Mesendoderm (in vitro differentiated cells): ENCODE data around the gene PCSK2.

Experiments
- DNase-seq: peaks from one replicate; pipeline ENCODE4 v3.0.0; 2013
- H2AK5ac ChIP-seq: 2 replicates; pipeline ENCODE4 v1.6.1; 2013; ENCODE audit warnings: low read length, inconsistent platforms
- H2BK120ac ChIP-seq: 2 replicates; pipeline ENCODE4 v1.6.1; 2013; ENCODE audit warnings: low read depth, mild to moderate bottlenecking, low read length, moderate library complexity, mixed read lengths
- H2BK15ac ChIP-seq: replicated peaks from 2 replicates; pipeline ENCODE4 v1.6.1; 2013; ENCODE audit warnings: low read depth, mild to moderate bottlenecking, moderate library complexity
- H2BK5ac ChIP-seq: 2 replicates; pipeline ENCODE4 v1.6.1; 2013; ENCODE audit warnings: low read length, inconsistent platforms
- H3K18ac ChIP-seq: 2 replicates; pipeline ENCODE4 v1.6.1; 2013; ENCODE audit warnings: mild to moderate bottlenecking, low read length, mixed read lengths
- H3K23ac ChIP-seq: one replicate; pipeline ENCODE4 v1.6.1; 2013; ENCODE audit warnings: low read length
- H3K27ac ChIP-seq: 2 replicates; pipeline ENCODE4 v1.5.1; 2013; ENCODE audit warnings: low read depth, mild to moderate bottlenecking, inconsistent platforms, low read length, moderate library complexity
- H3K27me3 ChIP-seq: 2 replicates; pipeline ENCODE4 v1.6.1; 2013; ENCODE audit warnings: low read length, control low read depth, mild to moderate bottlenecking, inconsistent platforms; ENCODE audit not compliant: insufficient read depth, poor library complexity
- H3K36me3 ChIP-seq: 2 replicates; pipeline ENCODE4 v1.6.1; 2013; ENCODE audit warnings: low read length, inconsistent platforms; ENCODE audit not compliant: control insufficient read depth, insufficient read depth
- H3K4ac ChIP-seq: one replicate; pipeline ENCODE4 v1.6.1; 2013; ENCODE audit warnings: low read depth, mild to moderate bottlenecking, low read length, moderate library complexity
- H3K4me1 ChIP-seq: 2 replicates; pipeline ENCODE4 v1.6.1; 2013; ENCODE audit warnings: low read depth, low read length, inconsistent platforms; ENCODE audit not compliant: control insufficient read depth
- H3K4me2 ChIP-seq: 2 replicates; pipeline ENCODE4 v1.6.1; 2013; ENCODE audit warnings: low read length
- H3K4me3 ChIP-seq: 2 replicates; pipeline ENCODE4 v1.5.1; 2013; ENCODE audit warnings: mild to moderate bottlenecking, low read length
- H3K56ac ChIP-seq: one replicate; pipeline ENCODE4 v1.6.1; 2013; ENCODE audit warnings: low read length
- H3K79me1 ChIP-seq: 2 replicates; pipeline ENCODE4 v1.6.1; 2013; ENCODE audit warnings: low read length, inconsistent platforms
- H3K79me2 ChIP-seq: 2 replicates; pipeline ENCODE4 v1.6.1; 2013; ENCODE audit warnings: mild to moderate bottlenecking, low read length; ENCODE audit not compliant: control insufficient read depth, insufficient read depth
- H3K9ac ChIP-seq: 2 replicates; pipeline ENCODE4 v1.6.1; 2013; ENCODE audit warnings: low read length, inconsistent platforms
- H4K5ac ChIP-seq: one replicate; pipeline ENCODE4 v1.6.1; 2013; ENCODE audit warnings: low read length
- H4K8ac ChIP-seq: one replicate; pipeline ENCODE4 v1.6.1; 2013; ENCODE audit warnings: low read depth, mild to moderate bottlenecking, control low read depth, low read length, moderate library complexity
- WGBS: extraction: QIAGEN DNeasy Blood & Tissue Kit; methylation state at CpG from one replicate; pipeline ENCODE4 v1.1.7; 2013; ENCODE audit warnings: low lambda C conversion rate, missing lambda C conversion rate; ENCODE audit not compliant: insufficient coverage; ENCODE audit errors: extremely low coverage; 5-methylcytosine and 5-hydroxymethylcytosine counted together

The PCSK2 gene

DNA sequence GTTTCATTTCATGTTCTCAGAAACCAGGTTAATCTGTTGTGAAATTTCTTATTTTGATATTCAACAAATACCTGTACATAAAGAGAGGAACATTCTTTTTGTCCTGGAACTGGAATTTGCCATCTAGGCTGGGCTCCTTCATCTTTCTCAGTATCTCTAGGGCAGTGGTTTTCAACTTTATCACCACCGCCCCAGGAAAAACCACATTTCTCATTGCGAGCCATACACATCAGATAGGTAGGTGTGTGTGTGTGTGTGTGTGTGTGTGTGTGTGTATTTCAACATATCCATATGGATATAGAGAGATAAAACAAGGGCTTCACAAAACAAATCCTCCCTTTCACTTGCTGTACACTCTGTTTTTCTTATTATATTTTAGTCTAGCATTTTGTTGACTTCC, 280.2 kb downstream of the PCSK2 start:
- Histone ChIP-seq H3K4ac (no peak overlapping the region), H3K79me2 (no peaks in the 10 kb centered on the region), H2BK120ac (no peak overlapping the region), H2AK5ac (no peak overlapping the region), H3K4me1 (no peaks in the 10 kb centered on the region), H3K79me1 (no peaks in the 10 kb centered on the region), H3K9ac (no peak overlapping the region), H4K5ac (no peak overlapping the region), H3K4me3 (no peak overlapping the region), H2BK5ac (no peak overlapping the region), H2BK15ac (no peak overlapping the region), H4K8ac (no peak overlapping the region), H3K27me3 (no peaks in the 10 kb centered on the region), H3K56ac (no peak overlapping the region), H3K4me2 (no peak overlapping the region), H3K23ac (no peak overlapping the region), H3K18ac (no peak overlapping the region), H3K27ac (no peak overlapping the region), H3K36me3 (no peaks in the 10 kb centered on the region)
- WGBS = no CpG with 5 or more reads among the region's 2 CpGs
- no peak for DNase-seq

DNA sequence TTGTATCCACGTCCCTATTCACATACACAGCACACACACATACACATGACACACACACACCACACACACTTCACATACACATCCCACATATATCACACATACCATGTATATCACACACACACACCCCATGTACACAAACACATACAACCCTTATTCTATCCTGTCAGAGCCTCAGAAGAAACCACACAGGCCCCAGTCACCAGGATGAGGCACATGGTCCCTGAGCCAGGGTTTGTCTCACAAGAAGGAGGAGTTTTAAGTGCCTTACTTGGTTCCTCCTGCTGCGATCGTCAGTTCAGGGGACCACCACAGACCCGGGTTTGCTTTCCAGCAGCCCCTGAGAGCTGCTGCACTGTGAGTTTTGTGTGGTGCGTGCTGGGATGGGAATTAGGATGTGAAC, 280.7 kb downstream of the PCSK2 start:
- Histone ChIP-seq H2BK15ac (no peak overlapping the region), H2BK120ac (no peak overlapping the region), H4K8ac (no peak overlapping the region), H2BK5ac (no peak overlapping the region), H3K4ac (no peak overlapping the region), H3K36me3 (no peaks in the 10 kb centered on the region), H3K4me3 (no peak overlapping the region), H3K79me1 (no peaks in the 10 kb centered on the region), H3K9ac (no peak overlapping the region), H3K4me1 (no peaks in the 10 kb centered on the region), H3K27ac (no peak overlapping the region), H3K56ac (no peak overlapping the region), H3K23ac (no peak overlapping the region), H3K18ac (no peak overlapping the region), H4K5ac (no peak overlapping the region), H3K79me2 (no peaks in the 10 kb centered on the region), H3K27me3 (no peaks in the 10 kb centered on the region), H2AK5ac (no peak overlapping the region), H3K4me2 (no peak overlapping the region)
- no peak for DNase-seq
- WGBS = no CpG with 5 or more reads among the region's 5 CpGs

DNA sequence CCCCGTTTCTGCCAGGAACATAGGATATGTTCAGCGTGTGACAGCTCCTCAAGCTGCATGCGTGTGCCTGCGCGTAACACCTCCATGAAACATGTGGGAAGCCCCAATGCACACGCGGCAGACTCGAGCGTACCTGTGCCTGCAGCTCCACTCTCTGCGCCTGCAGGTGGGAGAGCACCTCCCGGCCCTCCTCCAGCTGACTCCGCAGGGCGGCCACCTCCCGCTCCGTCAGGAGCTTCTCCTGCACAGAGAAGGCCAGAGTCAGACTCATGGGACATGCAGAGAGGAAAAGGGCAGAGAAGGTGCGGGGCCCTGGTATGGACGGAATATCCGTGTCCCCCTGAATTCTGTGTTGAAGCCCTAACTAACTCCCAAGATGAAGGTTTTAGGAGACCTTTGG, 281.9 kb downstream of the PCSK2 start:
- Histone ChIP-seq H3K23ac (no peak overlapping the region), H2AK5ac (no peak overlapping the region), H3K79me1 (no peaks in the 10 kb centered on the region), H2BK5ac (no peak overlapping the region), H4K5ac (no peak overlapping the region), H3K4me1 (no peaks in the 10 kb centered on the region), H3K18ac (no peak overlapping the region), H3K36me3 (no peaks in the 10 kb centered on the region), H3K27me3 (no peaks in the 10 kb centered on the region), H3K4ac (no peak overlapping the region), H3K27ac (no peak overlapping the region), H2BK15ac (no peak overlapping the region), H2BK120ac (no peak overlapping the region), H3K56ac (no peak overlapping the region), H3K4me3 (no peak overlapping the region), H3K4me2 (no peak overlapping the region), H3K79me2 (no peaks in the 10 kb centered on the region), H4K8ac (no peak overlapping the region), H3K9ac (no peak overlapping the region)
- no CpG with 5 or more reads among the region's 18 CpGs for WGBS
- no peak for DNase-seq

DNA sequence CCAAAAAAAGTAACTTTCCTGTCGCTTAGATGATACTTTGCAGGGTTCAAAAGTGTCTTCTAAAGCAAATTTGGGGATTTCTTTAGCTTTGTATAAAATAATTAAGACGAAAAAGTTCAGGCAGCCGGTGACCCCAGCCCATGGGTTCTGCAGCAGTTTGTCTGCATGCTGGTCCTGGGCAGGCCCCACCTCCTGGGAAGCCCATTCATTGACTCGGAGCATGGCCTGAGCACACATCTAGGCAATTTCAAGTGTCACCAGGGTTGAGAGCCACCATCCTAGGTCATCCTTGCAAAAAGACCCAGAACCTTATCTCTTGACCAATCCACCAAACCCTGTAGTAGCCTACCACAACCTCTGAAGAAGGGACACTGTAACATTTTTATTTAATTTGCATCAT, 283.7 kb downstream of the PCSK2 start:
- no peaks in the 10 kb centered on the region for H3K79me1 ChIP-seq
- no peak overlapping the region for H3K27ac ChIP-seq
- H2BK5ac ChIP-seq = no peak overlapping the region
- H3K18ac ChIP-seq = no peak overlapping the region
- no peak overlapping the region for H3K4ac ChIP-seq
- H3K79me2 ChIP-seq = no peaks in the 10 kb centered on the region
- H2BK15ac ChIP-seq = no peak overlapping the region
- H2BK120ac ChIP-seq = no peak overlapping the region
- H4K5ac ChIP-seq = no peak overlapping the region
- H3K23ac ChIP-seq = no peak overlapping the region
- no peak for DNase-seq
- H3K4me3 ChIP-seq = no peak overlapping the region
- H2AK5ac ChIP-seq = no peak overlapping the region
- no peak overlapping the region for H3K9ac ChIP-seq
- no peaks in the 10 kb centered on the region for H3K4me1 ChIP-seq
- no peak overlapping the region for H4K8ac ChIP-seq
- H3K56ac ChIP-seq = no peak overlapping the region
- H3K27me3 ChIP-seq = no peaks in the 10 kb centered on the region
- H3K4me2 ChIP-seq = no peak overlapping the region
- H3K36me3 ChIP-seq = no peaks in the 10 kb centered on the region
- whole genome bisulfite sequencing = no CpG with 5 or more reads among the region's 4 CpGs

DNA sequence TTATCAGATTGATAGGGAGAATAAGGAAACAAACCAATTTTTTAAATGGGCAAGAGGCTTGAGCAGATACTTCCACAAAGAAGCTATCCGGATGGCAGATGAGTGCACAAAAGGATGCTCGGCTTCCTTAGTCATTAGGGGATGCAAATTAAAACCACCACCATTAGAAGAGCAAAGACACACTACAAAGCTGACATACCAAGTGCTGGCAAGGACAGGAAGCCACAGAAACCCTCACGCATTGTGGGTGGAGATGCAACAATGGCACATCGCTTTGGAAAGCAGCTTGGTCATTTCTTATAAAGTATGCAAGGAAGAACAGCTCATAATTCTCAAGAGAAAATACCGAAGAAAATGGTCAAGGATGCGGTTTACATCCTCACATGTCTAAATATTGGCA, 284.6 kb downstream of the PCSK2 start:
- Histone ChIP-seq H3K4ac (no peak overlapping the region), H3K36me3 (no peaks in the 10 kb centered on the region), H3K56ac (no peak overlapping the region), H2AK5ac (no peak overlapping the region), H2BK15ac (no peak overlapping the region), H3K79me1 (no peaks in the 10 kb centered on the region), H2BK120ac (no peak overlapping the region), H3K27ac (no peak overlapping the region), H3K18ac (no peak overlapping the region), H3K79me2 (no peaks in the 10 kb centered on the region), H3K27me3 (no peaks in the 10 kb centered on the region), H4K5ac (no peak overlapping the region), H3K9ac (no peak overlapping the region), H3K4me2 (no peak overlapping the region), H2BK5ac (no peak overlapping the region), H3K23ac (no peak overlapping the region), H3K4me3 (no peak overlapping the region), H3K4me1 (no peaks in the 10 kb centered on the region), H4K8ac (no peak overlapping the region)
- no peak for DNase-seq
- WGBS = no CpG with 5 or more reads among the region's 6 CpGs

DNA sequence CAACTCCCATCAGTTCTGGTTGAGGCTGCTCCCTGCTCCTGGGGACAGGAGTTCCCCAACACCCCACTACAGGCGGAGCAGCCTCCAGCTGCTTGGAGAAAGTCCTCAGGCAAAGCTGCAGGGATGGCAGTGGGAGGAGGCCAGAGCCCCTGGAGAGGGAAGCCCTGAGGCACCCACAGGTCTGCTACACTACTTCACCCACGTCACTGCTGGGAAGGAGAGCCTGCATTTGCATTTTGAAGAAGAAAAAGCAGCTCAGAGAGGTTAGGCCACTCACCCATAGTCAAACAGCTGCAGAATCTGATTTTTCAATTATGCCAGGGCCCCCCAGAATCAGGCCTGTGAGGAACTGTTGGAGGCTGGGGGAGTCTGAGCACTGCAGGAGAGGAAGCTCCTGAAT, 287.1 kb downstream of the PCSK2 start:
- H3K79me2 ChIP-seq = no peaks in the 10 kb centered on the region
- no peaks in the 10 kb centered on the region for H3K36me3 ChIP-seq
- H4K8ac ChIP-seq = no peak overlapping the region
- no peak overlapping the region for H3K4ac ChIP-seq
- H3K4me3 ChIP-seq = no peak overlapping the region
- H2BK120ac ChIP-seq = no peak overlapping the region
- H3K4me2 ChIP-seq = no peak overlapping the region
- DNase-seq = no peak
- H3K23ac ChIP-seq = no peak overlapping the region
- H3K18ac ChIP-seq = no peak overlapping the region
- H2BK5ac ChIP-seq = no peak overlapping the region
- H2BK15ac ChIP-seq = no peak overlapping the region
- no peak overlapping the region for H3K9ac ChIP-seq
- H3K4me1 ChIP-seq = no peaks in the 10 kb centered on the region
- WGBS = no CpG with 5 or more reads among the region's 2 CpGs
- no peak overlapping the region for H3K27ac ChIP-seq
- no peaks in the 10 kb centered on the region for H3K27me3 ChIP-seq
- H2AK5ac ChIP-seq = no peak overlapping the region
- no peak overlapping the region for H3K56ac ChIP-seq
- H4K5ac ChIP-seq = no peak overlapping the region
- H3K79me1 ChIP-seq = no peaks in the 10 kb centered on the region
